H1 (cell line): ENCODE results near the gene LSR. TPM values are rescaled to one million over a fixed set of nuclear protein-coding genes. Genes with fewer than 3 reads are reported as not detected.

Experiments
- CTCF ChIA-PET: fragments of 300-600 bp; sonication (Branson Sonifier 250); formaldehyde crosslinking; loops from one replicate; lab custom pipeline; 2021; ENCODE audit not compliant: partially characterized antibody; lab: Charles Lee
- POLR2A ChIA-PET: fragments of 300-600 bp; sonication (Branson Sonifier 250); formaldehyde crosslinking; loops from one replicate; lab custom pipeline; 2021; ENCODE audit warnings: inconsistent platforms; ENCODE audit not compliant: partially characterized antibody; lab: Charles Lee
- DNase-seq, 2 experiments: peaks; one replicate each; pipeline versions ENCODE4 v3.0.0 to v3.0.0-alpha.2; 2010 to 2022; ENCODE audit warnings: low spot score in 2 of 2, low read depth in 1 of 2, mixed read lengths in 1 of 2
- FAIRE-seq: peaks from 2 replicates; lab custom pipeline; 2011; peaks lifted over from hg19 to GRCh38; lab: Jason Lieb, UNC
- H2AFZ ChIP-seq: 2 replicates; pipeline ENCODE4 v1.8.1; 2012; ENCODE audit warnings: low read length, inconsistent platforms
- H2AK5ac ChIP-seq: 2 replicates; pipeline ENCODE4 v1.6.1; 2013; ENCODE audit warnings: low read depth, low read length
- H2BK120ac ChIP-seq: replicated peaks from 2 replicates; pipeline ENCODE3; 2013; ENCODE audit warnings: low read depth, low read length, inconsistent platforms
- H2BK12ac ChIP-seq: 2 replicates; pipeline ENCODE4 v1.6.1; 2013; ENCODE audit warnings: low read depth, low read length
- H2BK15ac ChIP-seq: 2 replicates; pipeline ENCODE4 v1.6.1; 2013; ENCODE audit warnings: low read length
- H2BK20ac ChIP-seq: 2 replicates; pipeline ENCODE4 v1.6.1; 2013; ENCODE audit warnings: low read length
- H2BK5ac ChIP-seq: 2 replicates; pipeline ENCODE4 v1.6.1; 2013; ENCODE audit warnings: low read depth, low read length
- H3K14ac ChIP-seq: 2 replicates; pipeline ENCODE4 v1.6.1; 2013; ENCODE audit warnings: inconsistent platforms; ENCODE audit not compliant: insufficient read length
- H3K18ac ChIP-seq: 2 replicates; pipeline ENCODE4 v1.6.1; 2013; ENCODE audit warnings: low read length; ENCODE audit errors: extremely low read depth
- H3K23ac ChIP-seq: 2 replicates; pipeline ENCODE4 v1.6.1; 2013; ENCODE audit warnings: inconsistent platforms; ENCODE audit not compliant: insufficient read length
- H3K23me2 ChIP-seq: 2 replicates; pipeline ENCODE4 v1.6.1; 2013; ENCODE audit warnings: low read depth, low read length
- H3K27ac ChIP-seq: 2 replicates; pipeline ENCODE4 v1.6.1; 2011; ENCODE audit warnings: low read depth, low read length, inconsistent platforms
- H3K27me3 ChIP-seq, 4 experiments: replicated peaks in 1 of 4; 1 replicate in 1 of 4; 2 replicates in 3 of 4; pipeline versions ENCODE4 v1.6.1 to v1.8.1; 2011 to 2013; ENCODE audit warnings: low read length in 3 of 4, mild to moderate bottlenecking in 3 of 4, inconsistent platforms in 2 of 4, mixed read lengths in 2 of 4, moderate library complexity in 1 of 4; ENCODE audit not compliant: control insufficient read depth in 3 of 4, insufficient read depth in 3 of 4; ENCODE audit errors: extremely low read depth in 1 of 4
- H3K36me3 ChIP-seq, 4 experiments: 2 replicates each; pipeline versions ENCODE4 v1.6.1 to v1.8.1; 2011 to 2013; ENCODE audit warnings: mild to moderate bottlenecking in 4 of 4, low read length in 3 of 4, moderate library complexity in 2 of 4, control low read depth in 1 of 4, inconsistent platforms in 1 of 4; ENCODE audit not compliant: insufficient read depth in 4 of 4, control insufficient read depth in 2 of 4
- H3K4ac ChIP-seq: replicated peaks from 2 replicates; pipeline ENCODE3; 2013; ENCODE audit warnings: low read length, low read depth, mixed read lengths, inconsistent platforms; ENCODE audit not compliant: insufficient read length
- H3K4me1 ChIP-seq, 4 experiments: replicated peaks in 1 of 4; 1 replicate in 1 of 4; 2 replicates in 3 of 4; pipeline versions ENCODE4 v1.6.1 to v1.8.1; 2011 to 2013; ENCODE audit warnings: low read length in 3 of 4, inconsistent platforms in 2 of 4, mixed read lengths in 1 of 4; ENCODE audit not compliant: insufficient read depth in 4 of 4, control insufficient read depth in 3 of 4
- H3K4me2 ChIP-seq, 2 experiments: 2 replicates each; pipeline versions ENCODE4 v1.6.1 to v1.8.1; 2011 to 2013; ENCODE audit warnings: low read depth in 2 of 2, low read length in 2 of 2, control low read depth in 1 of 2, inconsistent platforms in 1 of 2, mild to moderate bottlenecking in 1 of 2; ENCODE audit not compliant: insufficient read depth in 1 of 2
- H3K4me3 ChIP-seq, 4 experiments: fragments of 200-600, 300-600 bp in 1 of 4; sonication (generic), shearing (Covaris generic), sonication (Bioruptor Twin) in 1 of 4; 2 replicates each; pipeline versions ENCODE4 v1.5.1 to v1.8.1; 2011 to 2016; ENCODE audit warnings: low read length in 4 of 4, low read depth in 3 of 4, control low read depth in 2 of 4, inconsistent platforms in 2 of 4, mild to moderate bottlenecking in 2 of 4, mixed read lengths in 1 of 4, moderate library complexity in 1 of 4; ENCODE audit not compliant: insufficient read depth in 2 of 4; ENCODE audit errors: extremely low read depth in 1 of 4
- H3K56ac ChIP-seq: replicated peaks from 2 replicates; pipeline ENCODE3; 2013; ENCODE audit warnings: low read depth, mild to moderate bottlenecking, mixed read lengths, low read length, inconsistent platforms; ENCODE audit not compliant: insufficient read length
- H3K79me1 ChIP-seq: 2 replicates; pipeline ENCODE4 v1.6.1; 2013; ENCODE audit warnings: low read depth, low read length, control low read depth
- H3K79me2 ChIP-seq, 2 experiments: 2 replicates each; pipeline versions ENCODE4 v1.6.1 to v1.8.1; 2012 to 2013; ENCODE audit warnings: low read length in 2 of 2, mild to moderate bottlenecking in 2 of 2, inconsistent platforms in 1 of 2; ENCODE audit not compliant: insufficient read depth in 2 of 2, control insufficient read depth in 1 of 2
- H3K9ac ChIP-seq, 4 experiments: replicated peaks in 1 of 4; 1 replicate in 1 of 4; 2 replicates in 3 of 4; pipeline versions ENCODE4 v1.6.1 to v1.8.1; 2011 to 2013; ENCODE audit warnings: low read depth in 3 of 4, low read length in 3 of 4, control low read depth in 2 of 4, mild to moderate bottlenecking in 2 of 4, moderate library complexity in 2 of 4, inconsistent platforms in 1 of 4; ENCODE audit errors: extremely low read depth in 1 of 4
- H3K9me3 ChIP-seq, 2 experiments: 2 replicates each; pipeline versions ENCODE4 v1.6.1 to v1.8.1; 2012 to 2013; ENCODE audit warnings: mild to moderate bottlenecking in 2 of 2, moderate library complexity in 2 of 2, control low read depth in 1 of 2, inconsistent platforms in 1 of 2, low read depth in 1 of 2, low read length in 1 of 2, mixed read lengths in 1 of 2; ENCODE audit not compliant: insufficient read depth in 2 of 2
- H4K20me1 ChIP-seq, 2 experiments: replicated peaks in 1 of 2; 2 replicates each; pipeline versions ENCODE3 to v1.8.1; 2011 to 2013; ENCODE audit warnings: inconsistent platforms in 2 of 2, low read length in 2 of 2, mild to moderate bottlenecking in 1 of 2; ENCODE audit not compliant: insufficient read depth in 2 of 2, control insufficient read depth in 1 of 2
- H4K5ac ChIP-seq: 2 replicates; pipeline ENCODE4 v1.6.1; 2013; ENCODE audit warnings: low read length, low read depth, mixed read lengths, inconsistent platforms; ENCODE audit not compliant: insufficient read length
- H4K8ac ChIP-seq: 2 replicates; pipeline ENCODE4 v1.8.0; 2013; ENCODE audit warnings: mild to moderate bottlenecking, moderate library complexity, low read length, inconsistent platforms; ENCODE audit not compliant: insufficient read depth; ENCODE audit errors: extremely low read depth
- H4K91ac ChIP-seq: replicated peaks from 2 replicates; pipeline ENCODE3; 2013; ENCODE audit warnings: low read length, mixed read lengths, inconsistent platforms; ENCODE audit not compliant: insufficient read length
- BCL11A ChIP-seq, 2 experiments: IDR thresholded peaks; one replicate each; pipeline ENCODE4 v1.6.1; 2011; ENCODE audit warnings: low read depth in 2 of 2, low read length in 2 of 2, mild to moderate bottlenecking in 2 of 2
- CHD2 ChIP-seq: IDR thresholded peaks from 2 replicates; pipeline ENCODE4 v1.6.1; 2012; ENCODE audit warnings: low read length, improper control_type of control experiment
- CREB1 ChIP-seq: IDR thresholded peaks from 2 replicates; pipeline ENCODE4 v1.6.1; 2012; ENCODE audit warnings: inconsistent platforms
- HDAC2 ChIP-seq, 2 experiments: fragments of 300-600 bp in 1 of 2; sonication (generic) in 1 of 2; IDR thresholded peaks; 2 replicates each; pipeline ENCODE4 v1.6.1; 2011 to 2012; ENCODE audit warnings: low read depth in 2 of 2, low read length in 2 of 2, mild to moderate bottlenecking in 2 of 2, moderate library complexity in 2 of 2, borderline replicate concordance in 1 of 2, inconsistent platforms in 1 of 2
- JUN ChIP-seq: IDR thresholded peaks from 2 replicates; pipeline ENCODE4 v1.6.1; 2011; ENCODE audit warnings: low read depth, mild to moderate bottlenecking, improper control_type of control experiment, low read length
- JUND ChIP-seq: IDR thresholded peaks from 2 replicates; pipeline ENCODE4 v1.6.1; 2011; ENCODE audit warnings: mild to moderate bottlenecking, improper control_type of control experiment, low read length
- NANOG ChIP-seq: IDR thresholded peaks from 2 replicates; pipeline ENCODE4 v1.6.1; 2011; ENCODE audit warnings: low read length, low read depth, mild to moderate bottlenecking, inconsistent platforms; ENCODE audit not compliant: insufficient read depth, poor library complexity, severe bottlenecking
- RBBP5 ChIP-seq: IDR thresholded peaks from 2 replicates; pipeline ENCODE4 v1.7.1; 2012; ENCODE audit warnings: low read depth, mild to moderate bottlenecking, inconsistent platforms, low read length, moderate library complexity, borderline replicate concordance
- RFX5 ChIP-seq: IDR thresholded peaks from 2 replicates; pipeline ENCODE4 v1.6.1; 2011; ENCODE audit warnings: low read depth, low read length, improper control_type of control experiment, borderline replicate concordance
- SIRT6 ChIP-seq: IDR thresholded peaks from one replicate; pipeline ENCODE4 v1.7.1; 2012; ENCODE audit warnings: low read length, inconsistent platforms
- SP1 ChIP-seq: IDR thresholded peaks from 2 replicates; pipeline ENCODE4 v1.6.1; 2011; ENCODE audit warnings: low read depth, low read length
- TAF1 ChIP-seq: IDR thresholded peaks from 2 replicates; pipeline ENCODE4 v1.6.1; 2011; ENCODE audit warnings: mild to moderate bottlenecking, low read depth, low read length
- WGBS, 2 experiments: shearing (Covaris generic) in 1 of 2; methylation state at CpG; one replicate each; pipeline versions ENCODE4 v1.1.6 to v1.1.7; 2013 to 2015; ENCODE audit warnings: low lambda C conversion rate in 2 of 2, mixed read lengths in 2 of 2, inconsistent platforms in 1 of 2, low coverage in 1 of 2, missing lambda C conversion rate in 1 of 2; ENCODE audit not compliant: insufficient replicate concordance in 2 of 2, insufficient coverage in 1 of 2, insufficient read length in 1 of 2; ENCODE audit errors: extremely low coverage in 1 of 2, missing lambda C conversion rate in 1 of 2; 5-methylcytosine and 5-hydroxymethylcytosine counted together
- polyA plus RNA-seq, 7 experiments: library from polyadenylated mRNA; depleted of rRNA in 3 of 7; stranded (reverse) in 5 of 7; unstranded in 2 of 7; fragments of >200 nt in 5 of 7; fragments of 200-250 nt in 2 of 7; gene quantifications; 1 replicate in 5 of 7; 2 replicates in 1 of 7; 4 replicates in 1 of 7; pipeline versions ENCODE4 v1.2.1 to v1.2.3, GENCODE V29; 2011 to 2013; ENCODE audit warnings: missing spikeins in 2 of 7, mixed read lengths in 2 of 7
- total RNA-seq: library from RNA; stranded (reverse); fragmentation: NEBNext Ultra II Directional; extraction: Animal tissue kit (Norgen Biotek cat#: 25700); gene quantifications from 2 replicates; pipeline ENCODE4 v1.2.1, GENCODE V29; 2021

LSR gene
- total and polyA plus RNA-seq, 2 of the 8 experiments (the other 6 are each of a cell fraction or from before 2014, with no cell fraction given): 159 to 186 TPM

GRCh38 chr19:35284153-35285094 is 35.6 kb downstream of the LSR start:
- Histone ChIP-seq H3K23me2 (no peaks in the 10 kb centered on the region), H2BK15ac (0 out of 2 replicates have a peak overlapping the region, but pooled peaks have one; percentile 46), H3K27me3 (no peaks in the 10 kb centered on the region), H3K27ac (no peak overlapping the region), H2BK12ac (peak overlapping the region; percentile 87; the same call in 1 of the 2 replicates), H2AFZ (peak overlapping the region; percentile 61), H3K14ac (no peak overlapping the region), H2AK5ac (0 out of 2 replicates have a peak overlapping the region, but pooled peaks have one; percentile 53), H2BK5ac (no peak overlapping the region), H3K18ac (peak overlapping the region; percentile 78; the same call in 1 of the 2 replicates), H4K20me1 (no peaks in the 10 kb centered on the region), H2BK120ac (no peak overlapping the region), H3K79me2 (no peaks in the 10 kb centered on the region), H3K36me3 (no peaks in the 10 kb centered on the region), H3K79me1 (no peaks in the 10 kb centered on the region), H4K91ac (peak overlapping the region; percentile 39), H3K4me2 (peak overlapping the region; percentile 9 to 24; a peak in 2 of 4 replicates), H3K23ac (no peak overlapping the region), H4K5ac (no peak overlapping the region), H3K4me3 (no peak overlapping the region), H3K9me3 (no peaks in the 10 kb centered on the region), H4K8ac (no peak overlapping the region), H3K9ac (no peak overlapping the region; a peak in 1 of 7 replicates), H2BK20ac (no peak overlapping the region), H3K4me1 (peaks cover 0 to 7% (median 5%) of the 10 kb centered on the region in 4 experiments; a peak in 5 of 7 replicates), H3K4ac (no peak overlapping the region), H3K56ac (no peak overlapping the region)
- CTCF ChIA-PET: interaction anchor here (0.6 to 1.5 kb wide), 6 partner anchors 20 to 238 kb away, joined by 3 to 6 read pairs (median 3); partner anchors contain the start of gene LGI4
- POLR2A ChIA-PET: interaction anchor here (0.6 to 1.8 kb wide), 6 partner anchors 9 to 184 kb away, joined by 3 to 8 read pairs (median 4); no protein-coding TSS in a partner anchor
- no peak for FAIRE-seq
- no peak for DNase-seq
- WGBS, 2 experiments: 76% methylated on average over 17 of the region's 17 CpGs; no CpG with 5 or more reads in 1 of the 2 experiments
- TF ChIP-seq RBBP5 (no peak), SP1 (no peak), JUND (no peak), CHD2 (no peak), JUN (no peak), BCL11A (IDR thresholded peaks at IDR 0.05; ENCODE audit: low read depth in 2 of 2, low read length in 2 of 2) (no peak), HDAC2 (IDR thresholded peaks at IDR 0.05; ENCODE audit: borderline replicate concordance in 1 of 2, low read depth in 2 of 2, low read length in 2 of 2) (no peak), RFX5 (no peak), TAF1 (no peak), NANOG (no peak), CREB1 (no peak), SIRT6 (no peak)
